Hepatocyte (in vitro differentiated cells): ENCODE measurements around the gene RPGRIP1.

Source experiments
- CTCF ChIP-seq: fragments of 200-600 bp; sonication (generic); IDR thresholded peaks from 2 replicates; pipeline ENCODE4 v1.5.1; 2016; ENCODE audit warnings: antibody characterized with exemption, mild to moderate bottlenecking; ENCODE audit not compliant: poor library complexity
- EZH2 ChIP-seq: fragments of 200-600 bp; sonication (generic); IDR thresholded peaks from 2 replicates; pipeline ENCODE4 v1.6.1; 2016; ENCODE audit warnings: antibody characterized with exemption, mild to moderate bottlenecking, borderline replicate concordance

- TF ChIP-seq CTCF (no peak), EZH2 (no peak)
Measured at GRCh38 chr14:21231020-21231652, 48.7 kb upstream of the RPGRIP1 start.
